Adrenal gland (tissue), 12 donors: Measurements from ENCODE around the gene DCXR. TPM values are rescaled to one million over a fixed set of nuclear protein-coding genes. Genes with fewer than 3 reads are reported as not detected.

Source experiments
- DNase-seq, 7 donors: peaks; one replicate each; pipeline ENCODE4 v3.0.0-alpha.2; 2019 to 2020
- H3K27ac ChIP-seq, 5 donors: fragments of 200-600 bp; sonication (generic) in 4 of 5; 1 replicate in 3 of 5; 2 replicates in 2 of 5; pipeline versions ENCODE4 v1.5.1 to v1.8.0; 2016 to 2020; ENCODE audit warnings: mild to moderate bottlenecking in 1 of 5
- H3K27me3 ChIP-seq: fragments of 200-600 bp; 2 replicates; pipeline ENCODE4 v1.8.0; 2021
- H3K36me3 ChIP-seq, 2 donors: fragments of 200-600 bp; replicated peaks in 1 of 2; 1 replicate in 1 of 2; 2 replicates in 1 of 2; pipeline versions ENCODE4 v1.5.1 to v1.8.0; 2018 to 2022
- H3K4me1 ChIP-seq, 2 donors: fragments of 200-600 bp; replicated peaks in 1 of 2; 1 replicate in 1 of 2; 2 replicates in 1 of 2; pipeline versions ENCODE4 v1.5.1 to v1.8.0; 2018 to 2021
- H3K4me3 ChIP-seq, 4 donors: fragments of 200-600 bp; sonication (generic) in 3 of 4; one replicate each; pipeline ENCODE4 v1.5.1; 2016 to 2018
- H3K9me3 ChIP-seq, 3 donors: fragments of 200-600 bp; sonication (generic) in 1 of 3; replicated peaks in 1 of 3; 1 replicate in 2 of 3; 2 replicates in 1 of 3; pipeline versions ENCODE4 v1.5.1 to v1.8.0; 2016 to 2021
- POLR2A ChIP-seq, 2 donors: fragments of 450-650 bp; IDR thresholded peaks; one replicate each; pipeline ENCODE4 v1.6.1; 2017; ENCODE audit warnings: antibody characterized with exemption in 2 of 2, mild to moderate bottlenecking in 2 of 2, moderate library complexity in 1 of 2
- WGBS, 4 donors: extraction: QIAGEN DNeasy Blood & Tissue Kit in 2 of 4; methylation state at CpG; one replicate each; pipeline versions ENCODE4 v1.1.5 to v1.1.7; 2013 to 2017; 5-methylcytosine and 5-hydroxymethylcytosine counted together
- intact Hi-C, 2 donors: fragments of 100-400 bp; cut with DNase I; formaldehyde crosslinking; loops; one replicate each; pipeline versions ENCODE4 v1.14.1 to v1.15.0; 2022 to 2023
- polyA plus RNA-seq, 3 donors: library from polyadenylated mRNA; stranded (reverse); fragments of 200-250 nt in 2 of 3; fragments of 350-450 nt in 1 of 3; fragmentation: Illumina TruSeq in 1 of 3; extraction: RNeasy Lipid Tissue Mini Kit (QIAGEN cat#74804) in 1 of 3; gene quantifications; one replicate each; pipeline ENCODE4 v1.2.3, GENCODE V29; 2013 to 2014
- total RNA-seq, 9 donors: library from RNA; depleted of rRNA in 4 of 9; stranded (reverse); fragments of >200 nt in 4 of 9; fragments of 120-200 nt in 1 of 9; fragmentation: NEBNext Ultra II Directional in 1 of 9; extraction: Animal tissue kit (Norgen Biotek cat#: 25700) in 1 of 9; gene quantifications; one replicate each; pipeline versions ENCODE4 v1.1.0 to v1.2.4, GENCODE V29; 2013 to 2023
- TF ChIP-seq, protein P1 (sequence below), 6 experiments: fragments of 450-650 bp in 4 of 6; fragments of 200-600 bp in 2 of 6; sonication (generic) in 1 of 6; IDR thresholded peaks; 1 replicate in 5 of 6; 2 replicates in 1 of 6; pipeline versions ENCODE4 v1.5.1 to v1.8.0; 2016 to 2021; ENCODE audit warnings: antibody characterized with exemption in 6 of 6, mild to moderate bottlenecking in 2 of 6, moderate library complexity in 1 of 6
- donor health status: healthy with polysubstance abuse.
- donor health status: Bipolar disorder and iron deficiency.
- donor health status: DM: yes; HTN: yes; CAD: no.
- donor health status: DM: no; HTN: no; CAD: no.
- donor health status: DM: no; HTN: no; CAD: no.
- donor health status: DM: yes; HTN: yes; CAD: no.

The DCXR gene
- total and polyA plus RNA-seq, 12 donors = 66.9 to 183 (median 104) TPM

DNA sequence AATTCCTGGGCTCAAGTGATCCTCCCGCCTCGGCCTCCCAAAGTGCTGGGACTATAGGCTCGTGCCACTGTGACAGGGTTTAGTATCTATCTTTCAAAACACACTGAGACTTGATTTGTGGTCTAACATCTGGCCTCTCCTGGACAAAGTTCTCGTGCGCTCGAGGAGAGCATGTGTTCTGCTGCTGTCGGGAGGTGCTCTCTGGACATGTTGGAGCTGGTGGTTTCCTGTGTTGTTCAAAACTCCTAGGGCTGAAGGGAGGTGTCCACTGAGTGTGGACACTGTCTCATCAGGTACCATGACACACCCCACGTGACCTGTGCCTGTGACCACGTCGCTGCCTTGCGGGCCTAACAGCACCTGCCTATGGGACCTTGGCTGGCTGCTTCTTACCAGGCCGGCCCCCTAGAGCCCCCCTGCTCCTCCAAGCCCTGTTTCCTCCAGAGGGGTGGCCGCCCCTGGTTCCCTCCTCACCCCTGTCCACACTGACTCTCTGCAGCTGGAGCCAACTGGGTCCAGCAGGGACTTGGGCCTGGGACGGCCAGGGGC lies 8.5 kb upstream of the DCXR start:
- H3K27me3 ChIP-seq = no peaks in the 10 kb centered on the region
- no peak for DNase-seq
- no peak overlapping the region for H3K27ac ChIP-seq
- peaks cover 7% of the 10 kb centered on the region in 2 donors for H3K4me1 ChIP-seq
- H3K4me3 ChIP-seq = no peak overlapping the region
- intact Hi-C loops = no loop called here
- H3K9me3 ChIP-seq = no peaks in the 10 kb centered on the region
- TF ChIP-seq, protein P1, sequence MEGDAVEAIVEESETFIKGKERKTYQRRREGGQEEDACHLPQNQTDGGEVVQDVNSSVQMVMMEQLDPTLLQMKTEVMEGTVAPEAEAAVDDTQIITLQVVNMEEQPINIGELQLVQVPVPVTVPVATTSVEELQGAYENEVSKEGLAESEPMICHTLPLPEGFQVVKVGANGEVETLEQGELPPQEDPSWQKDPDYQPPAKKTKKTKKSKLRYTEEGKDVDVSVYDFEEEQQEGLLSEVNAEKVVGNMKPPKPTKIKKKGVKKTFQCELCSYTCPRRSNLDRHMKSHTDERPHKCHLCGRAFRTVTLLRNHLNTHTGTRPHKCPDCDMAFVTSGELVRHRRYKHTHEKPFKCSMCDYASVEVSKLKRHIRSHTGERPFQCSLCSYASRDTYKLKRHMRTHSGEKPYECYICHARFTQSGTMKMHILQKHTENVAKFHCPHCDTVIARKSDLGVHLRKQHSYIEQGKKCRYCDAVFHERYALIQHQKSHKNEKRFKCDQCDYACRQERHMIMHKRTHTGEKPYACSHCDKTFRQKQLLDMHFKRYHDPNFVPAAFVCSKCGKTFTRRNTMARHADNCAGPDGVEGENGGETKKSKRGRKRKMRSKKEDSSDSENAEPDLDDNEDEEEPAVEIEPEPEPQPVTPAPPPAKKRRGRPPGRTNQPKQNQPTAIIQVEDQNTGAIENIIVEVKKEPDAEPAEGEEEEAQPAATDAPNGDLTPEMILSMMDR (IDR thresholded peaks at IDR 0.05) = no peak
- TF ChIP-seq POLR2A (IDR thresholded peaks at IDR 0.05) = no peak
- H3K36me3 ChIP-seq = peaks cover 0 to 31% of the 10 kb centered on the region in 2 donors
- WGBS, 4 donors = 78 to 86% (median 79%) methylated on average over 10 to 14 of the region's 14 CpGs

DNA sequence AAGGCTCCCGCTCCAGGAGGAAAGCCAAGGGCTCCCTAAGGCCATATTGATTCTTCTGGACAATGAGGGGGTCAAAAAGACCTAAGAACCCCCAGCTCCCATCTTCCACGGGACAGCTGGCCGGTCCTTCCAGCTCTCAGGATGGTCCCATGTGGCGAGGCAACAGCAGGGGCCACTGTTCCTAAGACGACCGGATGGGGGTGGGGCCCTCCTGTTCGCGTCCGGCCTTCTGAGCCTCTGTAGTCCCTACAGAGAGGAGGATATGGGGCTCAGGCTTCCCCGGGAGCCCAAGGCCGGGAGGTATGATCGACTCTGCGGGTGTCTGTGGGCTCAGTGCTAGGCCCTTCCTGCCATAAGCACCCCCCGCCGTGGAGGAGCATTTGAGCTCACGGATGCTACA lies 6.0 kb upstream of the DCXR start:
- WGBS, 4 donors = 75 to 81% (median 77%) methylated on average over 8 to 16 of the region's 16 CpGs
- intact Hi-C loops = no loop called here
- no peak for DNase-seq
- H3K9me3 ChIP-seq = no peaks in the 10 kb centered on the region
- TF ChIP-seq, protein P1 (IDR thresholded peaks at IDR 0.05) = no peak
- TF ChIP-seq POLR2A (IDR thresholded peaks at IDR 0.05) = no peak
- H3K4me1 ChIP-seq = no peaks in the 10 kb centered on the region
- peaks cover 0 to 13% of the 10 kb centered on the region in 2 donors for H3K36me3 ChIP-seq
- H3K4me3 ChIP-seq = no peak overlapping the region
- no peak overlapping the region for H3K27ac ChIP-seq
- H3K27me3 ChIP-seq = no peaks in the 10 kb centered on the region

DNA sequence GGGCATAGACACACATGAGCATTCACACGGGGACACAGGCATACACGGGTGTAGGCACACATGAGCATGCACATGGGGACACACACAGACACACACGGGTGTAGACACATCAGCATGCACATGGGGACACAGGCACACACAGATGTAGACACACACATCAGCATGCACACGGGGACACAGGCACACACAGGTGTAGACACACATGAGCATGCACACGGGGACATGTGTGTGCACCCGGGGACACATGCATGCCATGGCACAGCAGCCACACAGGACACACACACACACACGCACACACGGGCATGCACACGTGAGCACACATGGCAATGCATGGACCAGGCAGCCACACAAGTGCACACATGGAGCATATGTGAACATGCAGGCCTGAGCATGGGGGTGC lies 5.2 kb upstream of the DCXR start:
- no peak overlapping the region for H3K27ac ChIP-seq
- H3K9me3 ChIP-seq = no peaks in the 10 kb centered on the region
- intact Hi-C loops = no loop called here
- TF ChIP-seq POLR2A (IDR thresholded peaks at IDR 0.05) = no peak
- TF ChIP-seq, protein P1 (IDR thresholded peaks at IDR 0.05) = no peak
- H3K4me3 ChIP-seq = no peak overlapping the region
- 69 to 84% (median 78%) methylated on average over 6 to 9 of the region's 9 CpGs for WGBS, 4 donors
- DNase-seq = no peak
- H3K36me3 ChIP-seq = peaks cover 0 to 7% of the 10 kb centered on the region in 2 donors
- H3K27me3 ChIP-seq = no peaks in the 10 kb centered on the region
- H3K4me1 ChIP-seq = no peaks in the 10 kb centered on the region

DNA sequence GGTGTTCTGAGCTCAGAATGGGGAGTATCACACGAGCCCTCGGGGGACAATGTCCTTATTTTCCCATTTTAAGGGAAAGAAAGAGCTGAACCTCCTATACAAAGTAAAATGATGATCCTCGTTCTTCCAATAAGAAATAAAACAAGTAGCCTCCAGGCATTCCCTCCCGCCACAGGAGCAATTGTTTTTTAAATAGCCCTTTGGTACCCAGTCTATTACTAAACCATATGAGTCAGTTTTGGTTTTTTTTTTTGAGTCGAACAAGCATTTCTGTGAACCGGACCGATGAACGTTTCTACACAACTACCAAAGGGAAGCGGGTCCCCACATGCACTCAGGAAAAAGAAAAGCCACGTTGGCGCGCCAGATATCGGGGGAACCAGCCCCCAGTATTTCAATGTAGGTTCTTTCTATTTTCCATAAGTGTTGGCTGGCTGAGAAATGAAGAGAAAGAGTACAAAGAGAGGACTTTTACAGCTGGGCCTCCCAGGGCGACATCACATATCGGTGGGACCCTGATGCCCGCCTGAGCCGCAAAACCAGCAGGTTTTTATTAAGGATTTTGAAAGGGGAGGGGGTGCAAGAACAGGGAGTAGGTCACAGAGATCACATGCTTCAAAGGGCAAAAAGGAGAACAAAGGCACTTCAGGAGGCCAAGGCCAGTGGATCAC lies 3.8 kb upstream of the DCXR start:
- WGBS, 4 donors = 80 to 85% (median 83%) methylated on average over 17 of the region's 17 CpGs
- Histone ChIP-seq H3K4me3 (no peak overlapping the region), H3K4me1 (peaks cover 8 to 9% of the 10 kb centered on the region in 2 donors), H3K9me3 (no peaks in the 10 kb centered on the region), H3K27ac (no peak overlapping the region), H3K27me3 (no peaks in the 10 kb centered on the region), H3K36me3 (no peaks in the 10 kb centered on the region)
- intact Hi-C loops = no loop called here
- TF ChIP-seq POLR2A (IDR thresholded peaks at IDR 0.05) = no peak
- TF ChIP-seq, protein P1 (IDR thresholded peaks at IDR 0.05) = no peak
- DNase-seq = no peak
